ENCODE results near the gene MPPED2.

DNA sequence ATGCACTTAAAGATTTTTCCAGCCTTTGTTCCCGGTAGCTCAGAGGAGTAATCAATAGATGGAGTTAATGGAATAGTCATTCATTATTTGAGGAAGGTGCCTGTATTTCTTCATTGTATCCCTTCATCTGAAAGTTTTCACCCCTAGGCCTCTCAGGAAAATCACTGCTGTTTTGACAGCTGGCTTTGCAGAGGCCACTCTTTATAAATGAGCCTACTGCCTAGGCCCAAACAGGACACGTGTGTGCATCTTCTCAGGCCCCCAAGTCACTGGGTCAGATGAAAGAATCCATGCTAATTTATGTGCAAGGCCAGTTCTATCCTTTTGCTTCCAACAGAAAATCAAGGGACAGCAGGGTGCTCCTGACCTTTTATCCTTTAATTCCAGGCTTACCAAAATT, 76.8 kb downstream of the MPPED2 start:
- TF ChIP-seq POLR2A (IDR thresholded peaks at IDR 0.05; ENCODE audit: low read depth, low read length) (no peak), POLR2AphosphoS5 (IDR thresholded peaks at IDR 0.05; ENCODE audit: insufficient read depth, low read depth, low read length) (no peak), EZH2 (IDR thresholded peaks at IDR 0.05; ENCODE audit: borderline replicate concordance, low read depth, low read length, severe bottlenecking) (no peak), JUN (IDR thresholded peaks at IDR 0.05; ENCODE audit: borderline replicate concordance, insufficient read depth, insufficient read length, low read depth) (no peak), MYC (IDR thresholded peaks at IDR 0.05; ENCODE audit: low read depth, low read length) (no peak), FOS (IDR thresholded peaks at IDR 0.05; ENCODE audit: borderline replicate concordance, insufficient read depth, low read length) (no peak), GATA2 (IDR thresholded peaks at IDR 0.05; ENCODE audit: insufficient read depth, insufficient read length, low read depth, low read length) (no peak)
- TF ChIP-seq, protein P1, sequence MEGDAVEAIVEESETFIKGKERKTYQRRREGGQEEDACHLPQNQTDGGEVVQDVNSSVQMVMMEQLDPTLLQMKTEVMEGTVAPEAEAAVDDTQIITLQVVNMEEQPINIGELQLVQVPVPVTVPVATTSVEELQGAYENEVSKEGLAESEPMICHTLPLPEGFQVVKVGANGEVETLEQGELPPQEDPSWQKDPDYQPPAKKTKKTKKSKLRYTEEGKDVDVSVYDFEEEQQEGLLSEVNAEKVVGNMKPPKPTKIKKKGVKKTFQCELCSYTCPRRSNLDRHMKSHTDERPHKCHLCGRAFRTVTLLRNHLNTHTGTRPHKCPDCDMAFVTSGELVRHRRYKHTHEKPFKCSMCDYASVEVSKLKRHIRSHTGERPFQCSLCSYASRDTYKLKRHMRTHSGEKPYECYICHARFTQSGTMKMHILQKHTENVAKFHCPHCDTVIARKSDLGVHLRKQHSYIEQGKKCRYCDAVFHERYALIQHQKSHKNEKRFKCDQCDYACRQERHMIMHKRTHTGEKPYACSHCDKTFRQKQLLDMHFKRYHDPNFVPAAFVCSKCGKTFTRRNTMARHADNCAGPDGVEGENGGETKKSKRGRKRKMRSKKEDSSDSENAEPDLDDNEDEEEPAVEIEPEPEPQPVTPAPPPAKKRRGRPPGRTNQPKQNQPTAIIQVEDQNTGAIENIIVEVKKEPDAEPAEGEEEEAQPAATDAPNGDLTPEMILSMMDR (IDR thresholded peaks at IDR 0.05; ENCODE audit: extremely low read depth in 1 of 2, insufficient read depth in 1 of 2, low read depth in 1 of 2, low read length in 2 of 2) = no peak
- TF ChIP-seq, protein P2, sequence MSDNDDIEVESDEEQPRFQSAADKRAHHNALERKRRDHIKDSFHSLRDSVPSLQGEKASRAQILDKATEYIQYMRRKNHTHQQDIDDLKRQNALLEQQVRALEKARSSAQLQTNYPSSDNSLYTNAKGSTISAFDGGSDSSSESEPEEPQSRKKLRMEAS (IDR thresholded peaks at IDR 0.05; ENCODE audit: insufficient read depth, insufficient read length) = no peak
